ENCODE data around the gene PHGDH.

The PHGDH gene

DNA sequence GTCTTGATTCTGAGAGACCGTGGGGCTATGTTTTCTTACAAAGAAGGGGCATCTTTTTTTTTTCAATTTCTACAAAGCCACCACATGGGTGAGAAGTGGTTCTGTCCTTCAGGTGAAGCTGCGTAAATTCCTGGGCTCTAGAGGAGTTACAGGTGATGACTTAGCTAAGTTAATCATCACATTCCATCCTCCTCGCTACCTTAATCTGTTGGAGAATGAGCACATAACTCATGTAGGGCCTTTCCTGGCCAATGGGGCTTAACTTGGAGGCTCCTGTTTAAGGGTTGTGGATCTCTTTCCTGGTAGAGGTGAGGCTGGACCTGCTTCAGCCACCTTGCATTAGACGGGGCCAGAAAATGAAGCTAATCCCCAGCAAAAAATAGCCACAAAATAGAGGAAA is 79.6 kb downstream of the PHGDH start:
- no peak for DNase-seq (ENCODE audit: low spot score)
